NCI-H446 (cell line): ENCODE measurements around the gene RBM39.

ENCODE experiments used
- DNase-seq, 2 experiments: peaks; one replicate each; lab custom pipeline; 2025; lab: John Stamatoyannopoulos, UW

RBM39 gene

DNA sequence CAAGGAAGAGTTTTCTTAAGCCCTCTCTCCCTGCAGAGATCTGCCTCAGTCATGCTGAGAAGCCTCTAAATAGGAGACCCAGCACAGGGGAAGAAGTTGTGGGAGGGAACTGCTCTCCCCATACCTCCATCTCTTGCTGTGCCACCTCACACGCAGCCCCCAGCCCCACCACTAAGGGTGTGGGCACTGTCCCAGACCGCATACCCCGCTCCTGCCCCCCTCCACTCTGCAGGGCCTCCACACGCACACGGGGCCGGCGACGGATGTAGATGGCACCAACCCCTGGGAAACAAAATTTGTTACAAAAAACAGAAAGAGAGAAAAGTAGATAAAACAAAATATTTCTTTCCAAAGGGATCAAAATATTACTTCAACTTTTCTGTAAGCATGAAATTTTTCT is 67.1 kb downstream of the RBM39 start:
- no peak for DNase-seq

DNA sequence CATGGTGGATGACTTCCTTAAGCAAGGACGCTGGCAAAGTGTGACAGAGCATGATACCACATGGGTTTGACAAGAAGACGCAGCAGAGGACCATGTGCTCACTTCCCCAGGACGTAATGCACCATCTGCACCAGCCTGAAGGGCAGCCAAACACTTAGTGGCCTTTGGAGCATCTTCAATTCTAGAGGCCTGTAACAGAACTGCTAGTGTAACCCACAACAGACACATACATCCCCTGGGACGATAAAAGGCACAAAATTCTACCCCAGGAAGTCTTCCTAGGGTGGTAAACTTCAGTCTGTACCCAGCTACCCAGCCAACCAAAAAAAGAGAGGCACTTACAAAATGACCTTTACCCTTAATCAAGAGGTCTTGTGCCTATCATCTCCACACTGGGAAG is 68.2 kb downstream of the RBM39 start:
- DNase-seq = no peak

GRCh38 chr20:35669681-35670080 is 72.4 kb downstream of the RBM39 start:
- DNase-seq = no peak

DNA sequence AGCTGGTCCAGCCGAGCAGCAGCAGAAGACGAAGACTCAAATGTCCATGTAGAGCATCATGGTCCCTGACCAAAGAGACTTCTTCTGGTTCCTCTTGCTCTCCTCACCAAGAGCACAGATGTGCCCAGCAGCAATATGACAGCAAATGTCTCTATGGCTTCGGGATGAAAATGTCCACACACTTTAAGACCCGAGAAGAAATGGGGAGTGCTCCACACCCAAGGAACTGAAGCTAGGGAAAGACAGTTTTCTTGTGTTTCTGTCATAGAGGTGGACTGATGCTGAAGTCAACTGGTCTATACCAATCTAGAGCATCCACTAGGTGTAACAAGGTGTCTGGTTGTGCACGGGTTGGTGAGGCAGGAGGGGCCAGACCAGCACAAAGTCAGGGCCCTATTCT is 72.8 kb downstream of the RBM39 start:
- no peak for DNase-seq

- no peak for DNase-seq
These were observed 76.1 kb downstream of the RBM39 start for GRCh38 chr20:35665949-35666288.

GRCh38 chr20:35664466-35665206 is 77.4 kb downstream of the RBM39 start, which contains the start of the genes CPNE1 and RBM12:
Gene CPNE1 (minus strand): TSS chr20:35664900. CDS start chr20:35632923, 31,977 bp downstream.
Gene RBM12 (minus strand): TSS chr20:35664900. CDS start chr20:35655322, 9,578 bp downstream.
- peak; percentile 91 to 96 for DNase-seq

- DNase-seq = peak in 1 of 2 experiments; percentile 13
These were observed 78.3 kb downstream of the RBM39 start for GRCh38 chr20:35663516-35664465.

DNA sequence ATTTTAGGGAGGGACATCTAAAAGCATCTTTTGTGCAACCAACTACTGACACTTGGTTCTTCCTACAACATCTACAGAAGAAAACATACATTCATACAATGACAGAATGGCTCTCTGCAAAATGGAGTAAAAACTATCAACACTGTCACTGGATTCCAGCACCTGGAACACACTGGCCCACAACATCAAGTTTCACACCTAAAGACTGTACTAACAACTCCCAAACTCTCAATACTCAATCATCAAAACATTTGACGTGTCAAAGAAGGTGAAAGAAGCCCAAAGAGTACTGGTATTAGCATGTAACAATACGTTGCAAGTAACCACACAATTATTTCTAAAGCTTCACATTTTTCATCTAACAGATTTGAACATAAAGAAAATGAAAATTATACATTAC is 79.5 kb downstream of the RBM39 start:
- DNase-seq = no peak

DNA sequence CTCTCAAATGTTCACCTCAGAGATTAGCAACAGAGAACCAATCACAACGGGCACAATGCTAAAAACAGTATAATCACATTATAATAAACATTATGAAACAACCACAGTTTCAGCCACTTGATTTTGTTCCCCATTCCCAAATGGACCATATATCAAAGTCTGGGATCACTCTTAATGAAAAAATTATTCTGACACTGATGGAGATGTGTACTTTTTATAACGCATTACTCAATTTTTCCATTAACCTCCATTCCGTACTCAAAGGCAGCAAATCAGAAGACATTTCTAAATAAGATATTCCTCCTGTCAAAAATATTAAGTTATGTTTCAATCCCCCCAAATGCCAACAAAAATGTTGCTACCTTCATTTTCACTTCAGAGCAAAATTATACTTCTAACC is 80.2 kb downstream of the RBM39 start:
- no peak for DNase-seq

GRCh38 chr20:35661053-35661452 is 81.0 kb downstream of the RBM39 start:
- DNase-seq = no peak

- no peak for DNase-seq
These were observed 81.7 kb downstream of the RBM39 start for GRCh38 chr20:35660122-35660937.

DNA sequence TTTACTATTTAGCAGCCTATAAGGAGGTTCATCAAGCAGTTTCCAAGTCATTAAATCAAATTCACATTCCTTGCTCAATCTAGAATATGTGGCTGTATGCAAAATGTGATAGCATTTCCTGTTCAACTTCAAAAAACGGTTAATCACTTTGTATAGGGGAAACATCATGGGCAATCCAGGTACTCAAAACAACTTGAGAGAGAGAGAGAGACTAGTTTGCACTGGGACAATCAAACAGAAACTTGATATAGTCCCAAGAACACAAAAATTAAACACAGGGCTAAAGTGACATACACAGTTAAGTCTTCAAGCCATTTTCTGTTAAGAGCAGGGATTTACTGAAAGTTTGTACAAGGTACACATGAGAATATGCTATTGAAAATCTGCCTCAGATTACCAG is 84.8 kb downstream of the RBM39 start:
- no peak for DNase-seq

DNA sequence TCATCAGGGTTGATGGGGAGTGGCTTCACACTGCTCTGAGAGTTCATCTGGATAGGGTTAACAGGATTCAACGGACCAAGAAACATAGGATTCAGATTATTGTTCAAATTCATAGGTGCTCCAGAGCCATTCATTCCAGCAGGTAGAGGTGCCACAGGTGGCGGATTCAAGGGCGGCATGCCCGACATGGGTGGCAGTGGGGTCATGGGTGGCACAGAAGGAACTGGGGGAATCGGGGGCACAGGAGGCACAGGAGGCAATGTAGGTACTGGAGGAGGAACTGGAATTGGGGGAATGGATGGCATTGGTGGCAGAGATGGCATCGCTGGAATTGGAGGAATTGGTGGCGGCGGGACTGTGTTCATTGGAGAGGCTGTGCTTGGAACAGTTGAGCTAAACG is 87.6 kb downstream of the RBM39 start:
- no peak for DNase-seq

DNA sequence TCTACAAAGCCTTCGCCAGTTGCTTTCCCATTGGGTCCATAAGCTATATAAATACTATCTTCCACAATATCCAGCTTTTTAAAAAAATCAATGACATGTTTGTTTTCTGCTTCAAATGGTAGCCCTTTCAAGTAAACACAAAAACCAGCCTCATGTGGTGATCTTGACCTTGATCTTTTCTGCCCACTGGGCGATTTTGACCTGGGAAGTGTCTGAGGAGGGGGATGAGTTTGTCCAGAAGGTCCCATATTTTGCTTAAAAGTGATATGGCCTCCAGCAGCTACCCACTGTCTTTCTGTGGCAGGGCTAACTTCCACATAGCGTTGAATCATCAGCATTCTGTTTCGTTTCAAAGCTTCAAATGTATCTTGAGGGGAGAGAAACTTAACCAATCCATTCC is 88.2 kb downstream of the RBM39 start:
- DNase-seq = no peak
